GM12878 (cell line): ENCODE results near the gene TTC33. TPM values are rescaled to one million over a fixed set of nuclear protein-coding genes. Genes with fewer than 3 reads are reported as not detected.

Experiments used
- ATAC-seq: fragments of 200-7000 bp; cut with Tn5 transposase; 3 replicates; pipeline ENCODE4 v1.9.1; 2020; ENCODE audit warnings: mild to moderate bottlenecking, moderate library complexity
- BruUV-seq: library from RNA; stranded (reverse); fragments of 400-500 nt; replicated peaks from 2 replicates; lab custom pipeline; 2021; lab: Mats Ljungman, UMichigan
- CTCF ChIA-PET: fragments of 300-600 bp; sonication (Branson Sonifier 250); formaldehyde crosslinking; extraction: SDS; loops from one replicate; lab custom pipeline; 2021; ENCODE audit warnings: inconsistent platforms; lab: Yijun Ruan, JAX
- POLR2A ChIA-PET: fragments of 350-600 bp; formaldehyde crosslinking; extraction: SDS; loops from one replicate; lab custom pipeline; 2021; ENCODE audit warnings: inconsistent platforms; lab: Charles Lee
- RAD21 ChIA-PET: fragments of 300-600 bp; sonication (Branson Sonifier 250); formaldehyde crosslinking; loops from one replicate; lab custom pipeline; 2023; ENCODE audit warnings: antibody characterized with exemption; ENCODE audit not compliant: unreplicated experiment; lab: Charles Lee
- SMC1A ChIA-PET: fragments of 300-600 bp; sonication (Branson Sonifier 250); formaldehyde crosslinking; loops from one replicate; lab custom pipeline; 2023; ENCODE audit not compliant: unreplicated experiment, uncharacterized antibody; lab: Charles Lee
- DNase-seq: peaks from one replicate; pipeline ENCODE4 v3.0.0-alpha.2; 2011; ENCODE audit warnings: low read depth, low spot score
- FAIRE-seq: peaks from 3 replicates; lab custom pipeline; 2011; peaks lifted over from hg19 to GRCh38; lab: Jason Lieb, UNC
- H2AFZ ChIP-seq: 2 replicates; pipeline ENCODE4 v1.6.0; 2011; ENCODE audit warnings: low read depth, low read length, control low read depth; ENCODE audit not compliant: control insufficient read depth
- H3K27ac ChIP-seq: 2 replicates; pipeline ENCODE4 v1.5.1; 2011; ENCODE audit warnings: control low read depth; ENCODE audit not compliant: control insufficient read depth, insufficient read depth
- H3K27me3 ChIP-seq, 2 experiments: replicated peaks in 1 of 2; 2 replicates each; pipeline versions ENCODE4 v1.6.0 to v1.6.1; 2011; ENCODE audit warnings: low read length in 1 of 2; ENCODE audit not compliant: control insufficient read depth in 2 of 2, insufficient read depth in 2 of 2
- H3K36me3 ChIP-seq, 2 experiments: 2 replicates each; pipeline ENCODE4 v1.5.1; 2011; ENCODE audit warnings: low read length in 1 of 2; ENCODE audit not compliant: control insufficient read depth in 2 of 2, insufficient read depth in 2 of 2
- H3K4me1 ChIP-seq: 2 replicates; pipeline ENCODE4 v1.6.1; 2011; ENCODE audit warnings: mild to moderate bottlenecking, low read length, moderate library complexity, mixed read lengths; ENCODE audit not compliant: control insufficient read depth, insufficient read depth
- H3K4me2 ChIP-seq: 2 replicates; pipeline ENCODE4 v1.6.0; 2011; ENCODE audit warnings: control low read depth; ENCODE audit not compliant: control insufficient read depth, insufficient read depth
- H3K4me3 ChIP-seq: fragments of 200-600 bp; sonication (generic); 2 replicates; pipeline ENCODE4 v1.5.1; 2016
- H3K79me2 ChIP-seq: 2 replicates; pipeline ENCODE4 v1.6.0; 2011; ENCODE audit warnings: low read length; ENCODE audit not compliant: control insufficient read depth, insufficient read depth
- H3K9ac ChIP-seq: 2 replicates; pipeline ENCODE4 v1.8.0; 2011; ENCODE audit warnings: low read length, control low read depth, mixed read lengths; ENCODE audit not compliant: control insufficient read depth, insufficient read depth
- H3K9me3 ChIP-seq: replicated peaks from 3 replicates; pipeline ENCODE4 v1.5.1; 2011; ENCODE audit warnings: mild to moderate bottlenecking, low read length; ENCODE audit not compliant: control insufficient read depth, insufficient read depth
- H4K20me1 ChIP-seq: 2 replicates; pipeline ENCODE4 v1.6.0; 2011; ENCODE audit not compliant: control insufficient read depth, insufficient read depth
- BHLHE40 ChIP-seq, 2 experiments: fragments of 450-650 bp in 1 of 2; IDR thresholded peaks; 2 replicates each; pipeline ENCODE4 v1.6.1; 2011 to 2017; ENCODE audit warnings: low read depth in 2 of 2, borderline replicate concordance in 1 of 2, improper control_type of control experiment in 1 of 2, low read length in 1 of 2, mild to moderate bottlenecking in 1 of 2
- CBFB ChIP-seq: IDR thresholded peaks from 2 replicates; pipeline ENCODE4 v1.6.1; 2016; ENCODE audit warnings: antibody characterized with exemption, low read depth
- CHD2 ChIP-seq: IDR thresholded peaks from 2 replicates; pipeline ENCODE4 v1.6.1; 2011; ENCODE audit warnings: low read depth, low read length, improper control_type of control experiment, borderline replicate concordance
- HDAC6 ChIP-seq: fragments of 200-600 bp; sonication (generic); IDR thresholded peaks from one replicate; pipeline ENCODE4 v1.8.0; 2017; ENCODE audit warnings: antibody characterized with exemption; ENCODE audit not compliant: unreplicated experiment
- IKZF2 ChIP-seq, 2 experiments: fragments of 450-650 bp; IDR thresholded peaks; 2 replicates each; pipeline ENCODE4 v1.6.1; 2017; ENCODE audit warnings: mild to moderate bottlenecking in 2 of 2, moderate library complexity in 2 of 2
- NR2C1 ChIP-seq: fragments of 450-650 bp; IDR thresholded peaks from 2 replicates; pipeline ENCODE4 v1.6.1; 2017; ENCODE audit warnings: antibody characterized with exemption, mild to moderate bottlenecking, moderate library complexity
- POLR2AphosphoS2 ChIP-seq: IDR thresholded peaks from 2 replicates; pipeline ENCODE4 v1.6.1; 2011; ENCODE audit warnings: low read depth, mild to moderate bottlenecking, low read length, improper control_type of control experiment, moderate library complexity
- RB1 ChIP-seq: fragments of 450-650 bp; formaldehyde crosslinking; IDR thresholded peaks from 2 replicates; pipeline ENCODE4 v1.6.1; 2017; ENCODE audit warnings: mild to moderate bottlenecking, borderline replicate concordance
- WGBS: methylation state at CpG from one replicate; pipeline ENCODE4 v1.1.6; 2016; ENCODE audit warnings: low lambda C conversion rate; ENCODE audit not compliant: insufficient replicate concordance, insufficient coverage; ENCODE audit errors: missing lambda C conversion rate; 5-methylcytosine and 5-hydroxymethylcytosine counted together
- in situ Hi-C: fragments of 300-500 bp; cut with MboI; formaldehyde crosslinking; loops from 9 replicates; pipeline ENCODE4 v1.14.3; 2018; ENCODE audit warnings: mixed read lengths
- intact Hi-C: fragments of 100-400 bp; cut with micrococcal nuclease; formaldehyde crosslinking; loops from one replicate; pipeline ENCODE4 v1.14.2; 2022; ENCODE audit not compliant: unreplicated experiment
- polyA plus RNA-seq, 11 experiments: library from polyadenylated mRNA; depleted of rRNA in 4 of 11; unstranded in 6 of 11; stranded (reverse) in 5 of 11; fragments of >200 nt; fragmentation: Nextera tagmentation in 4 of 11; fragmentation: Illumina TruSeq in 1 of 11; extraction: Ambion mirVana in 4 of 11; extraction: Trizol in 1 of 11; gene quantifications; 1 replicate in 1 of 11; 2 replicates in 10 of 11; pipeline versions ENCODE4 v1.2.1 to v1.2.3, GENCODE V29; 2011 to 2016; ENCODE audit warnings: inconsistent platforms in 2 of 11, missing spikeins in 2 of 11, low read depth in 1 of 11
- total RNA-seq, 4 experiments: library from RNA; depleted of rRNA in 3 of 4; stranded (reverse); fragments of >200 nt in 3 of 4; fragmentation: Illumina TruSeq in 1 of 4; extraction: Trizol in 1 of 4; gene quantifications; 2 replicates each; pipeline versions ENCODE4 v1.2.1 to v1.2.3, GENCODE V29; 2013 to 2021

TTC33 gene
- total and polyA plus RNA-seq, 10 of the 15 experiments (the other 5 are each of a cell fraction or from before 2014, with no cell fraction given) = 7.9 to 22.3 (median 14.6) TPM

DNA sequence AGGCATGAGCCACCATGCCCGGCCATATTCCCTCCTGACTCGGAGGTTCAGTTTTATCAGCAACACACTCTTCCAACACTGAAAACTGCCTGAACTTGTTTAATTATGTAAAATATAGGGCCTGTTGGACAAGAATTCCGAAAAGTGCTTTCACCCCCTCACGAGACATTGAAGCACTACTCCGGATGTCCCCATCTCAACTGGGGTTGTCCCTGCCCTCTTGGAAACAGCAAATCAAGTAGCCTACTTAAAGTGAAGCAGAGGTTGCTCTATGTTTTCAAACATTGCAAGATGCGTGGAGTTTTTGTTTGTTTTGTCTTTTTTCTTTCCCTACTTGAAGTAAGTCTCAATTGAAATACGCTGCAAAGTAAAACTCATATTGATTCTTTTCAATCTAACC, 68.4 kb downstream of the TTC33 start:
- Histone ChIP-seq H3K36me3 (no peaks in the 10 kb centered on the region), H2AFZ (no peak overlapping the region), H3K4me1 (no peaks in the 10 kb centered on the region), H3K9me3 (no peaks in the 10 kb centered on the region), H3K4me2 (no peak overlapping the region), H3K27me3 (peaks cover 0 to 2% of the 10 kb centered on the region in 2 experiments; a peak in 1 of 4 replicates), H4K20me1 (peaks cover 3% of the 10 kb centered on the region; the same call in 1 of the 2 replicates), H3K9ac (no peak overlapping the region), H3K27ac (no peak overlapping the region), H3K79me2 (no peaks in the 10 kb centered on the region; the same call in 1 of the 2 replicates), H3K4me3 (no peak overlapping the region)
- RAD21 ChIA-PET = interaction anchor here (1.1 to 2.2 kb wide), 4 partner anchors 12 to 750 kb away, joined by 3 to 21 read pairs (median 4); no protein-coding TSS in a partner anchor
- POLR2A ChIA-PET = no interaction called here
- ATAC-seq (no peak), DNase-seq (no peak), FAIRE-seq (no peak)
- WGBS = 50% methylated on average over 7 of the region's 7 CpGs
- in situ Hi-C loops (loop anchor here (25.0 kb wide), 1 partner anchor 1100 kb away; no protein-coding TSS in a partner anchor), intact Hi-C loops (loop anchor here (5.0 to 10.0 kb wide), 5 partner anchors 190 to 1110 kb away; no protein-coding TSS in a partner anchor)
- TF ChIP-seq BHLHE40 (IDR thresholded peaks at IDR 0.05; ENCODE audit: borderline replicate concordance in 1 of 2, low read depth in 2 of 2, low read length in 1 of 2) = no peak
- no peak for TF ChIP-seq NR2C1
- no peak for TF ChIP-seq IKZF2 (IDR thresholded peaks at IDR 0.05)
- no peak for TF ChIP-seq RB1
- TF ChIP-seq CBFB = no peak
- TF ChIP-seq POLR2AphosphoS2 = no peak
- no peak for TF ChIP-seq CHD2
- TF ChIP-seq HDAC6 = no peak
- SMC1A ChIA-PET = interaction anchor here (1.2 to 4.4 kb wide), 9 partner anchors 10 to 971 kb away, joined by 3 to 41 read pairs (median 6); no protein-coding TSS in a partner anchor
- CTCF ChIA-PET = interaction anchor here (1.9 to 4.4 kb wide), 3 partner anchors 740 to 1109 kb away, joined by 12 to 40 read pairs (median 13); no protein-coding TSS in a partner anchor
- BruUV-seq = no TSS peak
